Hepatocyte (in vitro differentiated cells): ENCODE results near the gene NPTN. TPM values are rescaled to one million over a fixed set of nuclear protein-coding genes. Genes with fewer than 3 reads are reported as not detected.
A peak's percentile ranks its signal among the peaks of the same experiment; 100 is the strongest.

Experiments
- DNase-seq: peaks from one replicate; pipeline ENCODE4 v3.0.0-alpha.2; 2016; ENCODE audit warnings: low spot score
- H2AFZ ChIP-seq: fragments of 200-600 bp; sonication (generic); 2 replicates; pipeline ENCODE4 v1.6.0; 2016; ENCODE audit warnings: antibody characterized with exemption, mild to moderate bottlenecking
- H3K27ac ChIP-seq: fragments of 200-600 bp; sonication (generic); 2 replicates; pipeline ENCODE4 v1.5.1; 2016; ENCODE audit warnings: mild to moderate bottlenecking
- H3K27me3 ChIP-seq: fragments of 200-600 bp; sonication (generic); 2 replicates; pipeline ENCODE4 v1.6.1; 2016
- H3K36me3 ChIP-seq: fragments of 200-600 bp; sonication (generic); replicated peaks from 2 replicates; pipeline ENCODE4 v1.5.1; 2016; ENCODE audit warnings: low read depth; ENCODE audit not compliant: insufficient read depth
- H3K4me1 ChIP-seq: fragments of 200-600 bp; sonication (generic); 2 replicates; pipeline ENCODE4 v1.5.1; 2016; ENCODE audit warnings: mild to moderate bottlenecking, moderate library complexity; ENCODE audit not compliant: insufficient read depth
- H3K4me2 ChIP-seq: fragments of 200-600 bp; sonication (generic); 2 replicates; pipeline ENCODE4 v1.6.0; 2016
- H3K4me3 ChIP-seq: fragments of 200-600 bp; sonication (generic); 2 replicates; pipeline ENCODE4 v1.5.1; 2016; ENCODE audit warnings: mild to moderate bottlenecking
- H3K79me2 ChIP-seq: fragments of 200-600 bp; sonication (generic); 2 replicates; pipeline ENCODE4 v1.6.0; 2017; ENCODE audit warnings: mild to moderate bottlenecking
- H3K9me2 ChIP-seq: fragments of 200-600 bp; sonication (generic); replicated peaks from 2 replicates; pipeline ENCODE4 v1.6.0; 2017; ENCODE audit warnings: mild to moderate bottlenecking; ENCODE audit not compliant: insufficient read depth
- H3K9me3 ChIP-seq: fragments of 200-600 bp; sonication (generic); 2 replicates; pipeline ENCODE4 v1.5.1; 2016; ENCODE audit warnings: low read depth, mild to moderate bottlenecking
- H4K20me1 ChIP-seq: fragments of 200-600 bp; sonication (generic); 2 replicates; pipeline ENCODE4 v1.6.0; 2016; ENCODE audit warnings: mild to moderate bottlenecking; ENCODE audit not compliant: insufficient read depth, poor library complexity, severe bottlenecking
- EZH2 ChIP-seq: fragments of 200-600 bp; sonication (generic); IDR thresholded peaks from 2 replicates; pipeline ENCODE4 v1.6.1; 2016; ENCODE audit warnings: antibody characterized with exemption, mild to moderate bottlenecking, borderline replicate concordance
- EZH2phosphoT487 ChIP-seq: fragments of 200-600 bp; sonication (generic); IDR thresholded peaks from one replicate; pipeline ENCODE4 v1.6.1; 2018; ENCODE audit warnings: antibody characterized with exemption, mild to moderate bottlenecking, low read depth, moderate library complexity; ENCODE audit not compliant: unreplicated experiment, severe bottlenecking
- WGBS: methylation state at CpG from one replicate; pipeline ENCODE4 v1.1.6; 2016; ENCODE audit warnings: low lambda C conversion rate; ENCODE audit errors: missing lambda C conversion rate; 5-methylcytosine and 5-hydroxymethylcytosine counted together
- polyA plus RNA-seq: library from polyadenylated mRNA; unstranded; fragments of >200 nt; fragmentation: Nextera tagmentation; extraction: Ambion mirVana; gene quantifications from 2 replicates; pipeline ENCODE4 v1.2.1, GENCODE V29; 2016
- total RNA-seq: library from RNA; depleted of rRNA; stranded (reverse); fragments of >200 nt; gene quantifications from 2 replicates; pipeline ENCODE4 v1.2.3, GENCODE V29; 2014
- TF ChIP-seq, protein P1 (sequence below): fragments of 200-600 bp; sonication (generic); IDR thresholded peaks from 2 replicates; pipeline ENCODE4 v1.5.1; 2016; ENCODE audit warnings: antibody characterized with exemption, mild to moderate bottlenecking; ENCODE audit not compliant: poor library complexity

Gene NPTN
- total and polyA plus RNA-seq, 2 experiments from 2014 or later, result 153 to 234 TPM

DNA sequence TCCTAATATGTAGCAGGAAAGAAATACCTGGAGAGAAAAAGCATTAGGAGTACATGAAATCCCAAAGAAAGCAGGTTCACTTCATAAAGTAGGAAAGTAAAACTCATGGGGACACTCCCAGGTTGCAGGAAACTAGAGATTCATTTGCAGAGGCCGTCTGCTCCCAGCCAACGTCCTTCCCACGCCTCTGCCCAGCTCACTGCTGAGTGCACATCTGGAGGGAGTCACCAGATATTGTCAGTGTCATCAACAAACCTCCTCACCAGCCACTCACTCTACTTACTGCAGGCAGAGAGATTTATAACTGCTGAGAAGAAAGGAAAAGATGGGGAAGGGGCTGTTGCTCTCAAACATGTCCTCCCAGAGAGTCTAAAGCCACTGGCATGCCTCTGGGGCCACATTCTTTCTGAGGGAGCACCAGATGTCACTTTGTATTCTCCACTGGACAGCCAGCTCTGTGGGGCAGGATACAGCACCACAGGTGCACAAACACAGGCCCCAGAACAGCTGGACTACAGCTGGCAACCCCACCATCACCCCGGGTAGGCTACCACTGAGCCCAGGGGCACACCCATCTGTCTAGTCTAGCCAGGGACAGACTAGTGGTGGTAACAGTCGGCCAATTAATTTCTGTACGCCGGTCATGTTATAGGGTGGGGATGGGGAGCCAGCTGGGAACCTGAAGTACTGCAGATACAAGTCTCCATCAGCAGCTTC lies 64.5 kb downstream of the NPTN start:
- Histone ChIP-seq H3K36me3 (no peaks in the 10 kb centered on the region), H3K4me2 (no peak overlapping the region), H3K4me1 (peaks cover 24% of the 10 kb centered on the region), H3K27ac (no peak overlapping the region), H4K20me1 (peaks cover 3% of the 10 kb centered on the region), H3K9me2 (no peaks in the 10 kb centered on the region), H3K79me2 (peaks cover 9% of the 10 kb centered on the region), H3K9me3 (no peaks in the 10 kb centered on the region), H2AFZ (no peak overlapping the region), H3K4me3 (no peak overlapping the region), H3K27me3 (no peaks in the 10 kb centered on the region)
- DNase-seq, result no peak
- TF ChIP-seq, protein P1, sequence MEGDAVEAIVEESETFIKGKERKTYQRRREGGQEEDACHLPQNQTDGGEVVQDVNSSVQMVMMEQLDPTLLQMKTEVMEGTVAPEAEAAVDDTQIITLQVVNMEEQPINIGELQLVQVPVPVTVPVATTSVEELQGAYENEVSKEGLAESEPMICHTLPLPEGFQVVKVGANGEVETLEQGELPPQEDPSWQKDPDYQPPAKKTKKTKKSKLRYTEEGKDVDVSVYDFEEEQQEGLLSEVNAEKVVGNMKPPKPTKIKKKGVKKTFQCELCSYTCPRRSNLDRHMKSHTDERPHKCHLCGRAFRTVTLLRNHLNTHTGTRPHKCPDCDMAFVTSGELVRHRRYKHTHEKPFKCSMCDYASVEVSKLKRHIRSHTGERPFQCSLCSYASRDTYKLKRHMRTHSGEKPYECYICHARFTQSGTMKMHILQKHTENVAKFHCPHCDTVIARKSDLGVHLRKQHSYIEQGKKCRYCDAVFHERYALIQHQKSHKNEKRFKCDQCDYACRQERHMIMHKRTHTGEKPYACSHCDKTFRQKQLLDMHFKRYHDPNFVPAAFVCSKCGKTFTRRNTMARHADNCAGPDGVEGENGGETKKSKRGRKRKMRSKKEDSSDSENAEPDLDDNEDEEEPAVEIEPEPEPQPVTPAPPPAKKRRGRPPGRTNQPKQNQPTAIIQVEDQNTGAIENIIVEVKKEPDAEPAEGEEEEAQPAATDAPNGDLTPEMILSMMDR, result no peak
- TF ChIP-seq EZH2 (no peak), EZH2phosphoT487 (no peak)
- 89% methylated on average over 7 of the region's 7 CpGs for WGBS

DNA sequence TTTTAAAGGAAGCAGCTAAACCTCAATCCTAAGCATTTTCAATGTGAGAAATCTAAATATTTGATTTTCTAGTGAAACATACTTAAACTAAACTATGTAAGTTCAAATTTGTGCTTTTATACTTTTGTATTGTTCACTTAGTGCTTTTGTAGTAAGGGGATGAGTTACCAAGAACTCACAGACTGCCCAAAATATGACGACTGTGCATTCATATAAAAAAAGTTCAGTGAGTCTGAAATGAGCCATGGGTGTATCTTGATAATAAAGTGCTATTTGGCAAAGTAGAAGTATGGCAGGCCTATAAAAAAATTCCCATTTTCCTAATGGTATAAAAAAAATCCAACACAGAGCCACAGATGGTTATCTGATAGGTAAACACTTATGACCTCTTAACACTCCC lies 66.2 kb downstream of the NPTN start:
- 97% methylated on average over 1 of the region's 1 CpG for WGBS

DNA sequence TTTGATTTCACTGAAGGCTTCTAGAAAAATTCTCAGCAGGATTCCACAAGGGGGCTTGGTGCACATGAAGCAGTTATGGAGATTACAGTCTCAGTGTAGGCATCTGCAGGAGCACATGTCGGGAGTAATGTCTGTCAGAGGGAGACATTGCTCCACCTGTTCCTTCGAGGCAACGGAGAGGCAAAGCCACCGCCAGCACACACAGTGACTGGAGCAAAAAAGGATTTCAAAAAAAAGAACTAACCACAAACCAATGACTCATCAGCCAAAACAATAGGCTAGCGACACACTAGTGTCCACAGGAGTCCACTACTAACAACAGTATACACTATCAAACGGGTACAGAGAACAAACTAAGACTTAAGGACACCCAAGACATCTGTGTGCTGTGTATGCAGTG lies 68.9 kb downstream of the NPTN start:
- no peak overlapping the region for H2AFZ ChIP-seq
- no peaks in the 10 kb centered on the region for H3K9me2 ChIP-seq
- no peak overlapping the region for H3K27ac ChIP-seq
- no peaks in the 10 kb centered on the region for H3K36me3 ChIP-seq
- H4K20me1 ChIP-seq, result peaks cover 9% of the 10 kb centered on the region
- TF ChIP-seq, protein P1, result peak; percentile 25
- TF ChIP-seq EZH2phosphoT487, result no peak
- H3K4me2 ChIP-seq, result no peak overlapping the region
- H3K4me3 ChIP-seq, result no peak overlapping the region
- WGBS, result 71% methylated on average over 6 of the region's 6 CpGs
- H3K4me1 ChIP-seq, result no peaks in the 10 kb centered on the region
- no peaks in the 10 kb centered on the region for H3K9me3 ChIP-seq
- peak; percentile 16 for DNase-seq
- peaks cover 8% of the 10 kb centered on the region for H3K79me2 ChIP-seq
- no peaks in the 10 kb centered on the region for H3K27me3 ChIP-seq

More for the DNA sequence above, 66.2 kb downstream of the NPTN start:
- H3K4me1 ChIP-seq, result peaks cover 10% of the 10 kb centered on the region
- no peak overlapping the region for H3K4me2 ChIP-seq
- H3K9me3 ChIP-seq, result no peaks in the 10 kb centered on the region
- TF ChIP-seq EZH2 (no peak), EZH2phosphoT487 (no peak)
- TF ChIP-seq, protein P1, result no peak
- no peak overlapping the region for H3K27ac ChIP-seq
- DNase-seq, result no peak
- no peak overlapping the region for H2AFZ ChIP-seq
- no peak overlapping the region for H3K4me3 ChIP-seq
- peaks cover 3% of the 10 kb centered on the region for H4K20me1 ChIP-seq
- H3K36me3 ChIP-seq, result no peaks in the 10 kb centered on the region
- H3K9me2 ChIP-seq, result no peaks in the 10 kb centered on the region
- peaks cover 12% of the 10 kb centered on the region for H3K79me2 ChIP-seq
- no peaks in the 10 kb centered on the region for H3K27me3 ChIP-seq
